Suprapubic skin (tissue), 3 donors: Measurements from ENCODE around the gene LEP.

Experiments used
- CTCF ChIP-seq, 2 donors: fragments of 200-600 bp in 1 of 2; fragments of 450-650 bp in 1 of 2; sonication (generic) in 1 of 2; IDR thresholded peaks; one replicate each; pipeline ENCODE4 v1.5.1; 2016 to 2019; ENCODE audit warnings: antibody characterized with exemption in 2 of 2, mild to moderate bottlenecking in 1 of 2, moderate library complexity in 1 of 2
- POLR2AphosphoS5 ChIP-seq, 3 donors: sonication (generic); formaldehyde crosslinking; IDR thresholded peaks; one replicate each; pipeline ENCODE4 v1.6.1; 2017; ENCODE audit warnings: antibody characterized with exemption in 3 of 3

GRCh38 chr7:128205068-128205467 lies 36.0 kb upstream of the LEP start:
- TF ChIP-seq POLR2AphosphoS5 (IDR thresholded peaks at IDR 0.05) = no peak
- TF ChIP-seq CTCF (IDR thresholded peaks at IDR 0.05) = no peak
